ENCODE measurements around the gene SIRT3.

DNA sequence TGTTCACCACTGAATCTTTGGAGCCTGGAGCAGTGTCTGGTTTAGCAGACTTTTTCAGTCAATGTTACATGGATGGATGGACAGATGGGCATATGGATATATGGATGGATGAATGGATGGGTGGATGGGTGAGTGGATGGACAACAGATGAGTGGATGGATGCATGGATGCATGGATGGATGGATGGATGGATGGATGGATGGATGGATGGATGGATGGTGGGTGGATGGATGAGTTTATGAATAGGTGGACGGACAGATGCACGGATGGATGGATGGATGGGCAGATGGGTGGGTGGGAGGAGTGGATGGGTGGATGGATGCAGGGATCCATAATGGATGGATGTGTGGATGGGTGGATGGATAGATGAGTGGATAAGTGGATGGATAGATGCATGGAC, 19.7 kb upstream of the SIRT3 start:
- TF ChIP-seq, protein P1, sequence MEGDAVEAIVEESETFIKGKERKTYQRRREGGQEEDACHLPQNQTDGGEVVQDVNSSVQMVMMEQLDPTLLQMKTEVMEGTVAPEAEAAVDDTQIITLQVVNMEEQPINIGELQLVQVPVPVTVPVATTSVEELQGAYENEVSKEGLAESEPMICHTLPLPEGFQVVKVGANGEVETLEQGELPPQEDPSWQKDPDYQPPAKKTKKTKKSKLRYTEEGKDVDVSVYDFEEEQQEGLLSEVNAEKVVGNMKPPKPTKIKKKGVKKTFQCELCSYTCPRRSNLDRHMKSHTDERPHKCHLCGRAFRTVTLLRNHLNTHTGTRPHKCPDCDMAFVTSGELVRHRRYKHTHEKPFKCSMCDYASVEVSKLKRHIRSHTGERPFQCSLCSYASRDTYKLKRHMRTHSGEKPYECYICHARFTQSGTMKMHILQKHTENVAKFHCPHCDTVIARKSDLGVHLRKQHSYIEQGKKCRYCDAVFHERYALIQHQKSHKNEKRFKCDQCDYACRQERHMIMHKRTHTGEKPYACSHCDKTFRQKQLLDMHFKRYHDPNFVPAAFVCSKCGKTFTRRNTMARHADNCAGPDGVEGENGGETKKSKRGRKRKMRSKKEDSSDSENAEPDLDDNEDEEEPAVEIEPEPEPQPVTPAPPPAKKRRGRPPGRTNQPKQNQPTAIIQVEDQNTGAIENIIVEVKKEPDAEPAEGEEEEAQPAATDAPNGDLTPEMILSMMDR (conservative IDR thresholded peaks at IDR 0.05; ENCODE audit: low read depth, low read length) = no peak
- no peak for TF ChIP-seq EZH2 (IDR thresholded peaks at IDR 0.05; ENCODE audit: borderline replicate concordance, low read depth, low read length, poor library complexity, severe bottlenecking)
